NOMO-1 (cell line): ENCODE data around the gene GABPA.
A peak's percentile ranks its signal among the peaks of the same experiment; 100 is the strongest.
"Not testable (repeated sequence)": the region's sequence is repeated elsewhere in the genome, so short reads cannot be mapped to it uniquely, and the experiment has no call there.

Experiments
- DNase-seq, 2 experiments: peaks; one replicate each; lab custom pipeline; 2025; ENCODE audit not compliant: unreplicated experiment in 2 of 2; lab: John Stamatoyannopoulos, UW

Gene GABPA

GRCh38 chr21:25734904-25735645 is at the start of gene GABPA, which contains the start of gene ATP5PF:
Gene GABPA (plus strand): TSS chr21:25734972. CDS start chr21:25741599, 6,627 bp downstream.
Gene ATP5PF (minus strand): TSS chr21:25734904. CDS start chr21:25729794, 5,110 bp downstream.
- peak; percentile 94 to 96 for DNase-seq

GRCh38 chr21:25687787-25688186 is 47.0 kb upstream of the GABPA start:
- no peak for DNase-seq

- DNase-seq = no peak
Measured at GRCh38 chr21:25688275-25689155, 46.3 kb upstream of the GABPA start.

- DNase-seq = no peak
Measured at GRCh38 chr21:25689226-25689625, 45.5 kb upstream of the GABPA start.

GRCh38 chr21:25691976-25692375 is 42.8 kb upstream of the GABPA start:
- no peak for DNase-seq

GRCh38 chr21:25695461-25695860 is 39.3 kb upstream of the GABPA start:
- not testable (repeated sequence) for DNase-seq

GRCh38 chr21:25700741-25701140 is 34.0 kb upstream of the GABPA start:
- no peak for DNase-seq

GRCh38 chr21:25701529-25701928 is 33.2 kb upstream of the GABPA start:
- peak in 1 of 2 experiments; percentile 31 for DNase-seq

GRCh38 chr21:25708467-25709065 is 26.2 kb upstream of the GABPA start:
- DNase-seq = peak in 1 of 2 experiments; percentile 32

- no peak for DNase-seq
Measured at GRCh38 chr21:25709684-25710265, 25.0 kb upstream of the GABPA start.

- no peak for DNase-seq
Measured at GRCh38 chr21:25710550-25710949, 24.2 kb upstream of the GABPA start.

GRCh38 chr21:25714066-25714465 is 20.7 kb upstream of the GABPA start:
- DNase-seq = not testable (repeated sequence)

- DNase-seq = no peak
Measured at GRCh38 chr21:25717491-25718147, 17.2 kb upstream of the GABPA start.

GRCh38 chr21:25721987-25722386 is 12.8 kb upstream of the GABPA start:
- no peak for DNase-seq

GRCh38 chr21:25722631-25723030 is 12.1 kb upstream of the GABPA start:
- peak; percentile 68 to 79 for DNase-seq

GRCh38 chr21:25732091-25732760 is 2.5 kb upstream of the GABPA start:
- DNase-seq = no peak

GRCh38 chr21:25733859-25734653 is 716 bp upstream of the GABPA start:
- DNase-seq = peak; percentile 21 to 34

GRCh38 chr21:25734654-25734903 is 193 bp upstream of the GABPA start:
- DNase-seq = no peak
